Measurements from ENCODE around the gene TTC13.
A peak's percentile ranks its signal among the peaks of the same experiment; 100 is the strongest.

TTC13 gene

GRCh38 chr1:230940848-230941247 is 37.8 kb downstream of the TTC13 start:
- DNase-seq = no peak

- no peak for DNase-seq
These were observed 38.7 kb downstream of the TTC13 start for GRCh38 chr1:230939806-230940489.

GRCh38 chr1:230938924-230939368 is 39.7 kb downstream of the TTC13 start:
- no peak for DNase-seq

- DNase-seq = no peak
These were observed 41.3 kb downstream of the TTC13 start for GRCh38 chr1:230937371-230937770.

- DNase-seq = no peak
These were observed 42.2 kb downstream of the TTC13 start for GRCh38 chr1:230936475-230936874.

GRCh38 chr1:230935852-230936251 is 42.8 kb downstream of the TTC13 start:
- DNase-seq = no peak

- DNase-seq = no peak
These were observed 47.7 kb downstream of the TTC13 start for GRCh38 chr1:230930986-230931385.

- DNase-seq = no peak
These were observed 52.5 kb downstream of the TTC13 start for GRCh38 chr1:230926182-230926581.

- no peak for DNase-seq
These were observed 53.1 kb downstream of the TTC13 start for GRCh38 chr1:230925608-230926007.

GRCh38 chr1:230923176-230923575 is 55.5 kb downstream of the TTC13 start:
- no peak for DNase-seq

- no peak for DNase-seq
These were observed 56.0 kb downstream of the TTC13 start for GRCh38 chr1:230922620-230923019.

- no peak for DNase-seq
These were observed 59.5 kb downstream of the TTC13 start for GRCh38 chr1:230919207-230919606.

- peak; percentile 57 for DNase-seq
These were observed 61.2 kb downstream of the TTC13 start for GRCh38 chr1:230917284-230918135.

GRCh38 chr1:230916587-230917283 is 61.9 kb downstream of the TTC13 start:
- DNase-seq = no peak

GRCh38 chr1:230915078-230915477 is 63.6 kb downstream of the TTC13 start:
- no peak for DNase-seq

GRCh38 chr1:230913496-230913895 is 65.2 kb downstream of the TTC13 start:
- DNase-seq = no peak

- DNase-seq = no peak
These were observed 67.9 kb downstream of the TTC13 start for GRCh38 chr1:230910755-230911117.

GRCh38 chr1:230909974-230910754 is 68.5 kb downstream of the TTC13 start:
- no peak for DNase-seq

- no peak for DNase-seq
These were observed 71.0 kb downstream of the TTC13 start for GRCh38 chr1:230907472-230908205.

GRCh38 chr1:230906226-230906625 is 72.4 kb downstream of the TTC13 start:
- no peak for DNase-seq

GRCh38 chr1:230905733-230906132 is 72.9 kb downstream of the TTC13 start:
- DNase-seq = no peak

- no peak for DNase-seq
These were observed 76.2 kb downstream of the TTC13 start for GRCh38 chr1:230902349-230902923.
